HEK293 (cell line): ENCODE measurements around the gene PSAPL1.

Experiments
- CTCF ChIA-PET: fragments of 350-600 bp; formaldehyde crosslinking; extraction: SDS; loops from one replicate; lab custom pipeline; 2021; ENCODE audit warnings: antibody characterized with exemption; lab: Yijun Ruan, JAX
- POLR2A ChIA-PET: fragments of 300-600 bp; formaldehyde crosslinking; extraction: SDS; loops from one replicate; lab custom pipeline; 2020; ENCODE audit warnings: antibody characterized with exemption, inconsistent platforms; lab: Yijun Ruan, JAX
- H3K27ac ChIP-seq: fragments of 200-500 bp; sonication (Bioruptor generic); 2 replicates; pipeline ENCODE4 v1.5.1; 2014; ENCODE audit warnings: low read depth, low read length, control low read depth, inconsistent platforms; ENCODE audit errors: extremely low read depth
- H3K36me3 ChIP-seq, 2 experiments: fragments of 200-500 bp in 1 of 2; sonication (Bioruptor generic) in 1 of 2; 1 replicate in 1 of 2; 2 replicates in 1 of 2; pipeline ENCODE4 v1.5.1; 2014 to 2017; ENCODE audit warnings: inconsistent platforms in 2 of 2, low read length in 2 of 2; ENCODE audit not compliant: control insufficient read depth in 2 of 2, insufficient read depth in 1 of 2
- H3K4me1 ChIP-seq: fragments of 200-500 bp; sonication (Bioruptor generic); 2 replicates; pipeline ENCODE4 v1.5.1; 2014; ENCODE audit warnings: mild to moderate bottlenecking, low read length, inconsistent platforms; ENCODE audit not compliant: control insufficient read depth, insufficient read depth
- H3K4me3 ChIP-seq: 2 replicates; pipeline ENCODE4 v1.5.1; 2011; ENCODE audit warnings: low read depth, mild to moderate bottlenecking, control low read depth, low read length, moderate library complexity
- H3K9me3 ChIP-seq: fragments of 200-500 bp; sonication (Bioruptor generic); 2 replicates; pipeline ENCODE4 v1.5.1; 2014; ENCODE audit warnings: low read depth, low read length, inconsistent platforms; ENCODE audit not compliant: control insufficient read depth, insufficient read depth
- FEZF1 ChIP-seq: fragments of 450-650 bp; formaldehyde crosslinking; IDR thresholded peaks from 2 replicates; pipeline ENCODE4 v1.5.1; 2016; ENCODE audit warnings: missing biosample characterization, missing genetic modification characterization
- GLIS2 ChIP-seq: fragments of 450-650 bp; formaldehyde crosslinking; IDR thresholded peaks from 2 replicates; pipeline ENCODE4 v1.5.1; 2016; ENCODE audit warnings: missing biosample characterization, missing genetic modification characterization
- ZBTB21 ChIP-seq: fragments of 450-650 bp; formaldehyde crosslinking; IDR thresholded peaks from 2 replicates; pipeline ENCODE4 v1.5.1; 2017; ENCODE audit warnings: missing biosample characterization, missing genetic modification characterization
- ZNF24 ChIP-seq: fragments of 450-650 bp; formaldehyde crosslinking; IDR thresholded peaks from 2 replicates; pipeline ENCODE4 v1.5.1; 2016; ENCODE audit warnings: missing biosample characterization, missing genetic modification characterization
- ZNF266 ChIP-seq: fragments of 450-650 bp; formaldehyde crosslinking; IDR thresholded peaks from 2 replicates; pipeline ENCODE4 v1.5.1; 2016; ENCODE audit warnings: missing biosample characterization, missing genetic modification characterization, low read depth
- ZNF354C ChIP-seq: fragments of 450-650 bp; formaldehyde crosslinking; IDR thresholded peaks from 2 replicates; pipeline ENCODE4 v1.5.1; 2016; ENCODE audit warnings: missing biosample characterization, missing genetic modification characterization, low read depth, borderline replicate concordance
- ZNF391 ChIP-seq: fragments of 450-650 bp; formaldehyde crosslinking; IDR thresholded peaks from 2 replicates; pipeline ENCODE4 v1.5.1; 2016; ENCODE audit warnings: low read depth, missing biosample characterization, missing genetic modification characterization, borderline replicate concordance
- ZNF514 ChIP-seq: fragments of 450-650 bp; formaldehyde crosslinking; IDR thresholded peaks from 2 replicates; pipeline ENCODE4 v1.5.1; 2016; ENCODE audit warnings: missing biosample characterization, missing genetic modification characterization
- ZNF549 ChIP-seq: fragments of 450-650 bp; IDR thresholded peaks from 2 replicates; pipeline ENCODE4 v1.5.1; 2018; ENCODE audit warnings: missing biosample characterization, missing genetic modification characterization, mild to moderate bottlenecking, inconsistent platforms, moderate library complexity
- ZNF560 ChIP-seq: fragments of 450-650 bp; formaldehyde crosslinking; IDR thresholded peaks from 2 replicates; pipeline ENCODE4 v1.5.1; 2017; ENCODE audit warnings: missing biosample characterization, missing genetic modification characterization, borderline replicate concordance
- ZNF610 ChIP-seq: fragments of 450-650 bp; formaldehyde crosslinking; IDR thresholded peaks from 2 replicates; pipeline ENCODE4 v1.5.1; 2016; ENCODE audit warnings: missing biosample characterization, missing genetic modification characterization, borderline replicate concordance
- ZNF654 ChIP-seq: fragments of 450-650 bp; formaldehyde crosslinking; IDR thresholded peaks from 2 replicates; pipeline ENCODE4 v1.5.1; 2016; ENCODE audit warnings: low read depth, missing biosample characterization, missing genetic modification characterization
- ZNF837 ChIP-seq: fragments of 450-650 bp; formaldehyde crosslinking; IDR thresholded peaks from 2 replicates; pipeline ENCODE4 v1.5.1; 2016; ENCODE audit warnings: missing biosample characterization, missing genetic modification characterization
- ZSCAN23 ChIP-seq: fragments of 450-650 bp; formaldehyde crosslinking; IDR thresholded peaks from 2 replicates; pipeline ENCODE4 v1.5.1; 2016; ENCODE audit warnings: missing biosample characterization, missing genetic modification characterization
- ZSCAN30 ChIP-seq: fragments of 450-650 bp; IDR thresholded peaks from 2 replicates; pipeline ENCODE4 v1.5.1; 2018; ENCODE audit warnings: missing biosample characterization, mild to moderate bottlenecking, missing genetic modification characterization, moderate library complexity
- TF ChIP-seq, protein P1 (sequence below): fragments of 450-650 bp; formaldehyde crosslinking; IDR thresholded peaks from 2 replicates; pipeline ENCODE4 v1.5.1; 2016; ENCODE audit warnings: missing biosample characterization, missing genetic modification characterization, low read depth
- TF ChIP-seq, protein P2 (sequence below): fragments of 450-650 bp; formaldehyde crosslinking; IDR thresholded peaks from 2 replicates; pipeline ENCODE4 v1.5.1; 2016; ENCODE audit warnings: missing biosample characterization, missing genetic modification characterization, borderline replicate concordance
- TF ChIP-seq, protein P3 (sequence below): fragments of 450-650 bp; formaldehyde crosslinking; IDR thresholded peaks from 2 replicates; pipeline ENCODE4 v1.5.1; 2016; ENCODE audit warnings: missing biosample characterization, missing genetic modification characterization
- TF ChIP-seq, protein P4 (sequence below): fragments of 450-650 bp; formaldehyde crosslinking; IDR thresholded peaks from 2 replicates; pipeline ENCODE4 v1.5.1; 2016; ENCODE audit warnings: missing biosample characterization, missing genetic modification characterization

Gene PSAPL1

DNA sequence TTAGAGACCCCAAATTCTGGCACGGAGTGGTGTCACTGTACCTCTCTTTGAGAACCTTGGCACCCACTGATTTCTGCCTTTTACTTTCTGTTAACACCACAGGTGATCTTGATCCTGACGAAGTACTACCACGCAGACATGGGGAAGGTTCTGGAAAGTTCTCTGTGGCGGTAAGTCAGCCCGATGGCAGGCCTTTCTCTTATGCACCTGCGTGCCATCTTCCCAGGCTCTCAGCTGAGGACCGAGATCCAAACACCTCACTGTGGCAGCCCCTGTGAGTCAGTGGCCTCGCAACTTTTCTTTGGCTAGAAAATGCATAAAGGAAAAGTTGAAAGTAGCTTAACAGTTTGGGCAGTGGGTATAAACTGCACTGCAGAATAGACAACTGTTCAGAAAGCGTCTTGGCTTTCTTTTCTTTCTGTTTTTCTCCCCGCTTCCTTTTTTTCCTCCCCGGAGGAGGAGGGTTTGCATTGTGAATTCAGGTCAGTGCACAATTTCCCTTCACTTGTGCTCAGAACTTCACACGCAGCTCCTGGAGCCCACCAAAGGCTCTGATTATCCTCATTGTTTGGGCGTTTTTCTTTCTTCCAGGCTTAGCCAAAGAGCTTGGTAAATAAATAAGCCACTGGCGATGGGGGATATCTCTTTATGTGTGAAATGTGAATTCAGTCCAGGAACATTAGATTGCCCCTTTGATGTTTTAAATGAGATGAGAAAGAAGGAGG, 38.4 kb downstream of the PSAPL1 start:
- Histone ChIP-seq H3K27ac (no peak overlapping the region), H3K9me3 (no peaks in the 10 kb centered on the region), H3K4me1 (0 out of 2 replicates have a peak, but pooled peaks cover 3% of the 10 kb centered on the region), H3K36me3 (no peaks in the 10 kb centered on the region), H3K4me3 (no peak overlapping the region)
- ChIA-PET CTCF (interaction anchor here (0.7 kb wide), 2 partner anchors 21 to 74 kb away, joined by 3 read pairs; no protein-coding TSS in a partner anchor), POLR2A (no interaction called here)
- TF ChIP-seq GLIS2 (tag by site-specific recombination) (no peak), FEZF1 (tag by site-specific recombination) (no peak), ZNF266 (no peak), ZNF560 (no peak), ZNF549 (tag by site-specific recombination) (no peak), ZNF654 (no peak)
- TF ChIP-seq, protein P1, sequence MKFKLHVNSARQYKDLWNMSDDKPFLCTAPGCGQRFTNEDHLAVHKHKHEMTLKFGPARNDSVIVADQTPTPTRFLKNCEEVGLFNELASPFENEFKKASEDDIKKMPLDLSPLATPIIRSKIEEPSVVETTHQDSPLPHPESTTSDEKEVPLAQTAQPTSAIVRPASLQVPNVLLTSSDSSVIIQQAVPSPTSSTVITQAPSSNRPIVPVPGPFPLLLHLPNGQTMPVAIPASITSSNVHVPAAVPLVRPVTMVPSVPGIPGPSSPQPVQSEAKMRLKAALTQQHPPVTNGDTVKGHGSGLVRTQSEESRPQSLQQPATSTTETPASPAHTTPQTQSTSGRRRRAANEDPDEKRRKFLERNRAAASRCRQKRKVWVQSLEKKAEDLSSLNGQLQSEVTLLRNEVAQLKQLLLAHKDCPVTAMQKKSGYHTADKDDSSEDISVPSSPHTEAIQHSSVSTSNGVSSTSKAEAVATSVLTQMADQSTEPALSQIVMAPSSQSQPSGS (tag by site-specific recombination) = no peak
- TF ChIP-seq, protein P2, sequence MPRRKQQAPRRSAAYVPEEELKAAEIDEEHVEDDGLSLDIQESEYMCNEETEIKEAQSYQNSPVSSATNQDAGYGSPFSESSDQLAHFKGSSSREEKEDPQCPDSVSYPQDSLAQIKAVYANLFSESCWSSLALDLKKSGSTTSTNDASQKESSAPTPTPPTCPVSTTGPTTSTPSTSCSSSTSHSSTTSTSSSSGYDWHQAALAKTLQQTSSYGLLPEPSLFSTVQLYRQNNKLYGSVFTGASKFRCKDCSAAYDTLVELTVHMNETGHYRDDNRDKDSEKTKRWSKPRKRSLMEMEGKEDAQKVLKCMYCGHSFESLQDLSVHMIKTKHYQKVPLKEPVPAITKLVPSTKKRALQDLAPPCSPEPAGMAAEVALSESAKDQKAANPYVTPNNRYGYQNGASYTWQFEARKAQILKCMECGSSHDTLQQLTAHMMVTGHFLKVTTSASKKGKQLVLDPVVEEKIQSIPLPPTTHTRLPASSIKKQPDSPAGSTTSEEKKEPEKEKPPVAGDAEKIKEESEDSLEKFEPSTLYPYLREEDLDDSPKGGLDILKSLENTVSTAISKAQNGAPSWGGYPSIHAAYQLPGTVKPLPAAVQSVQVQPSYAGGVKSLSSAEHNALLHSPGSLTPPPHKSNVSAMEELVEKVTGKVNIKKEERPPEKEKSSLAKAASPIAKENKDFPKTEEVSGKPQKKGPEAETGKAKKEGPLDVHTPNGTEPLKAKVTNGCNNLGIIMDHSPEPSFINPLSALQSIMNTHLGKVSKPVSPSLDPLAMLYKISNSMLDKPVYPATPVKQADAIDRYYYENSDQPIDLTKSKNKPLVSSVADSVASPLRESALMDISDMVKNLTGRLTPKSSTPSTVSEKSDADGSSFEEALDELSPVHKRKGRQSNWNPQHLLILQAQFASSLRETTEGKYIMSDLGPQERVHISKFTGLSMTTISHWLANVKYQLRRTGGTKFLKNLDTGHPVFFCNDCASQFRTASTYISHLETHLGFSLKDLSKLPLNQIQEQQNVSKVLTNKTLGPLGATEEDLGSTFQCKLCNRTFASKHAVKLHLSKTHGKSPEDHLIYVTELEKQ (tag by site-specific recombination) = no peak

DNA sequence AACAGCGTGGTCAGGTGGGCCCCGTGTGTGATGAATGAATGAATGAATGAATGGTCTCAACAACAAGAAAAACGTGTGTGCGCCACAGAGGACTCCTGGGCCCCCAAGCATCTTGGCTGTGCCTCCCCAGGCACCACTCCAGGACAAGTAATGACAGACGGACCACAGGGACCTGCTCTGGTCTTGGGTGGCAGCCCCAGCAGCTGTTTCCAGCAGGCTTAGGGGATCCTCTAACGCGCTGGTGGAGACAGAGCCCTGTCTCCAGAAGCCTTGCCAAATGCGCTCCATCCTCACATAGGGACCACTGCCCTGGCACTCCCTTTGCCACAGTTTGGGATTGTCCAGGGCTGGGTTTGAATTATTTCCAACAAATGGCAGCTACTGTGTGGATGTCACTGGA, 39.1 kb downstream of the PSAPL1 start:
- ChIA-PET POLR2A (no interaction called here), CTCF (no interaction called here)
- Histone ChIP-seq H3K9me3 (no peaks in the 10 kb centered on the region), H3K36me3 (no peaks in the 10 kb centered on the region), H3K4me3 (no peak overlapping the region), H3K4me1 (0 out of 2 replicates have a peak, but pooled peaks cover 3% of the 10 kb centered on the region), H3K27ac (no peak overlapping the region)
- TF ChIP-seq, protein P3, sequence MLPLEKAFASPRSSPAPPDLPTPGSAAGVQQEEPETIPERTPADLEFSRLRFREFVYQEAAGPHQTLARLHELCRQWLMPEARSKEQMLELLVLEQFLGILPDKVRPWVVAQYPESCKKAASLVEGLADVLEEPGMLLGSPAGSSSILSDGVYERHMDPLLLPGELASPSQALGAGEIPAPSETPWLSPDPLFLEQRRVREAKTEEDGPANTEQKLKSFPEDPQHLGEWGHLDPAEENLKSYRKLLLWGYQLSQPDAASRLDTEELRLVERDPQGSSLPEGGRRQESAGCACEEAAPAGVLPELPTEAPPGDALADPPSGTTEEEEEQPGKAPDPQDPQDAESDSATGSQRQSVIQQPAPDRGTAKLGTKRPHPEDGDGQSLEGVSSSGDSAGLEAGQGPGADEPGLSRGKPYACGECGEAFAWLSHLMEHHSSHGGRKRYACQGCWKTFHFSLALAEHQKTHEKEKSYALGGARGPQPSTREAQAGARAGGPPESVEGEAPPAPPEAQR = no peak
- TF ChIP-seq ZNF514 = no peak
- TF ChIP-seq ZNF837 (tag by site-specific recombination) = no peak
- no peak for TF ChIP-seq ZNF610
- TF ChIP-seq ZNF391 (tag by site-specific recombination) = no peak
- TF ChIP-seq, protein P4, sequence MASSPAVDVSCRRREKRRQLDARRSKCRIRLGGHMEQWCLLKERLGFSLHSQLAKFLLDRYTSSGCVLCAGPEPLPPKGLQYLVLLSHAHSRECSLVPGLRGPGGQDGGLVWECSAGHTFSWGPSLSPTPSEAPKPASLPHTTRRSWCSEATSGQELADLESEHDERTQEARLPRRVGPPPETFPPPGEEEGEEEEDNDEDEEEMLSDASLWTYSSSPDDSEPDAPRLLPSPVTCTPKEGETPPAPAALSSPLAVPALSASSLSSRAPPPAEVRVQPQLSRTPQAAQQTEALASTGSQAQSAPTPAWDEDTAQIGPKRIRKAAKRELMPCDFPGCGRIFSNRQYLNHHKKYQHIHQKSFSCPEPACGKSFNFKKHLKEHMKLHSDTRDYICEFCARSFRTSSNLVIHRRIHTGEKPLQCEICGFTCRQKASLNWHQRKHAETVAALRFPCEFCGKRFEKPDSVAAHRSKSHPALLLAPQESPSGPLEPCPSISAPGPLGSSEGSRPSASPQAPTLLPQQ = no peak
- no peak for TF ChIP-seq ZNF354C
- TF ChIP-seq ZSCAN30 (tag by site-specific recombination) = no peak
- TF ChIP-seq ZBTB21 (tag by site-specific recombination) = no peak
- no peak for TF ChIP-seq ZNF24 (tag by site-specific recombination)
- TF ChIP-seq ZSCAN23 (tag by site-specific recombination) = no peak
